Esophagus muscularis mucosa (tissue), 4 donors: ENCODE measurements around the gene NPBWR2.

Experiments
- EP300 ChIP-seq: sonication (generic); formaldehyde crosslinking; IDR thresholded peaks from one replicate; pipeline ENCODE4 v1.6.1; 2017; ENCODE audit warnings: antibody characterized with exemption
- POLR2AphosphoS5 ChIP-seq, 2 donors: sonication (generic); formaldehyde crosslinking; IDR thresholded peaks; one replicate each; pipeline ENCODE4 v1.6.1; 2017; ENCODE audit warnings: antibody characterized with exemption in 2 of 2
- TF ChIP-seq, protein P1 (sequence below), 3 experiments: fragments of 200-600 bp in 2 of 3; fragments of 450-650 bp in 1 of 3; sonication (generic) in 2 of 3; IDR thresholded peaks; one replicate each; pipeline ENCODE4 v1.5.1; 2017 to 2019; ENCODE audit warnings: antibody characterized with exemption in 3 of 3, mild to moderate bottlenecking in 2 of 3, moderate library complexity in 1 of 3

DNA sequence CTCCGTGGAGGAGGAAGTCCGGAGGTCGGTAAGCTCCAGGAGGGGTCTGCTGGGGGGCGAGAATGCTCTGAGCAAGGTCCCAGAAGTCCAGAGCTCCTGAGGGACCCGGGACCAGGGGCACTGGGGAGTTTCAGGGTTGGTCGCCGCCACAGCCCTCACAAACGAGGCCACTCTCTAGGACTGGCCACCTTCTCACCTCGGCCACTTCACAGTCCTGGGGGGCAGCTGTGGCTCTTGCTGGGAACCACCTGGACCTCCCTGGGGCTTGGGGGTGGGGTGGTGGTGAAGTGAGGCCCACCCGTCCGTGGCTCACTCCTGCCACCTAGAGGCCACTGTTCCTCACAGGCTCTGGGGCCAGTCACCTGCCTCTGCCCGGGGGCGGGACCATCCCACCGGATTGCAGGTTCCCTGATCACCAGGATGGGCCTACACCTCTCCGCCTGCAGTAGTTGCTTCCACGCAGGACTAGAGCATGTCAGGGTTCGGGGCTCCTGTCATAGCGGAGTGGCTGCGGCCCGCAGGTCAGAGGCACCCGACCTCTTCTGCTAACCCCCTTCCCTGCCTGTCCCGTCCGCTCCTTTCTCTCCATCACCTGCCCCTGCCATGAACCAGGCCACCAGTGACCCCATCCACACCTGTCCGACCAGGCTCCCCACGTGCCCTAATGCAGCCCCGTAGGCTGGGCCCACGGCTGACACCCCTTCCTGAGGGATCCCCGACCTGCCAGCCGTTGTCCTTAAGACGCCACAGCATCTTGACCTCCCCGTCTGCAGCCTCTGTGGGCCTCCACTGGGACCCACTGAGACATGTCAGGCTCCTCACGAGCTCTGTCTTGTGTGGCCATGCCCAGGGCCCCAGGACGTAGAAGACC, 49.5 kb downstream of the NPBWR2 start:
- TF ChIP-seq, protein P1, sequence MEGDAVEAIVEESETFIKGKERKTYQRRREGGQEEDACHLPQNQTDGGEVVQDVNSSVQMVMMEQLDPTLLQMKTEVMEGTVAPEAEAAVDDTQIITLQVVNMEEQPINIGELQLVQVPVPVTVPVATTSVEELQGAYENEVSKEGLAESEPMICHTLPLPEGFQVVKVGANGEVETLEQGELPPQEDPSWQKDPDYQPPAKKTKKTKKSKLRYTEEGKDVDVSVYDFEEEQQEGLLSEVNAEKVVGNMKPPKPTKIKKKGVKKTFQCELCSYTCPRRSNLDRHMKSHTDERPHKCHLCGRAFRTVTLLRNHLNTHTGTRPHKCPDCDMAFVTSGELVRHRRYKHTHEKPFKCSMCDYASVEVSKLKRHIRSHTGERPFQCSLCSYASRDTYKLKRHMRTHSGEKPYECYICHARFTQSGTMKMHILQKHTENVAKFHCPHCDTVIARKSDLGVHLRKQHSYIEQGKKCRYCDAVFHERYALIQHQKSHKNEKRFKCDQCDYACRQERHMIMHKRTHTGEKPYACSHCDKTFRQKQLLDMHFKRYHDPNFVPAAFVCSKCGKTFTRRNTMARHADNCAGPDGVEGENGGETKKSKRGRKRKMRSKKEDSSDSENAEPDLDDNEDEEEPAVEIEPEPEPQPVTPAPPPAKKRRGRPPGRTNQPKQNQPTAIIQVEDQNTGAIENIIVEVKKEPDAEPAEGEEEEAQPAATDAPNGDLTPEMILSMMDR (IDR thresholded peaks at IDR 0.05): peak; percentile 60 to 92 (median 64)
- no peak for TF ChIP-seq POLR2AphosphoS5 (IDR thresholded peaks at IDR 0.05)
- no peak for TF ChIP-seq EP300
